Renal cortical epithelial cell (primary cell): ENCODE measurements around the gene FOXM1. TPM values are rescaled to one million over a fixed set of nuclear protein-coding genes. Genes with fewer than 3 reads are reported as not detected.

Experiments used
- DNase-seq: peaks from one replicate; pipeline ENCODE4 v3.0.0-alpha.2; 2011; ENCODE audit warnings: low read depth
- total RNA-seq: library from RNA; depleted of rRNA; stranded (reverse); fragments of >200 nt; gene quantifications from 2 replicates; pipeline ENCODE4 v1.2.3, GENCODE V29; 2014

FOXM1 gene
- total RNA-seq, 1 donor from 2014 or later = 0.60 TPM

DNA sequence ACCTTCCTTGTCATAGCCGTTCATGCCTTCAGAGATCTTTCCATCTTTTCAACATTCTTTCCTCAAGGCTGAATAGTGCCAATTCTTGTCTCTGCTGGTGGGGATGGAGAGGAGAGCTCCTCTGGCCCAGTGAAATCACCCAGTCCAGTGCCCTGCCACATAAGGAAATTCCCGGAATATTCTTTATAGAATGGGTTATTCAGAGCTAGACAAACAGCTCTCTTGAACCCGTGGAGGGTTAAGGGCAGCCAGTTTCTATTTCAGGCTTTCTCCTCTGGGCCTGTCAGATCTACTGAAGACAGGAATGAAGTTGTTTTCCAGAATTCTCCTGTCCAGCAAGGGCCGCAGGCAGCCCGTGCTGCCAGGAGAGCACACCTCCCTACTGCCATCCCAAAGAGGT lies 34.0 kb downstream of the FOXM1 start:
- no peak for DNase-seq

- DNase-seq = no peak
Measured at GRCh38 chr12:2841056-2841650, 35.8 kb downstream of the FOXM1 start.

- no peak for DNase-seq
Measured at GRCh38 chr12:2836574-2836973, 40.4 kb downstream of the FOXM1 start.

DNA sequence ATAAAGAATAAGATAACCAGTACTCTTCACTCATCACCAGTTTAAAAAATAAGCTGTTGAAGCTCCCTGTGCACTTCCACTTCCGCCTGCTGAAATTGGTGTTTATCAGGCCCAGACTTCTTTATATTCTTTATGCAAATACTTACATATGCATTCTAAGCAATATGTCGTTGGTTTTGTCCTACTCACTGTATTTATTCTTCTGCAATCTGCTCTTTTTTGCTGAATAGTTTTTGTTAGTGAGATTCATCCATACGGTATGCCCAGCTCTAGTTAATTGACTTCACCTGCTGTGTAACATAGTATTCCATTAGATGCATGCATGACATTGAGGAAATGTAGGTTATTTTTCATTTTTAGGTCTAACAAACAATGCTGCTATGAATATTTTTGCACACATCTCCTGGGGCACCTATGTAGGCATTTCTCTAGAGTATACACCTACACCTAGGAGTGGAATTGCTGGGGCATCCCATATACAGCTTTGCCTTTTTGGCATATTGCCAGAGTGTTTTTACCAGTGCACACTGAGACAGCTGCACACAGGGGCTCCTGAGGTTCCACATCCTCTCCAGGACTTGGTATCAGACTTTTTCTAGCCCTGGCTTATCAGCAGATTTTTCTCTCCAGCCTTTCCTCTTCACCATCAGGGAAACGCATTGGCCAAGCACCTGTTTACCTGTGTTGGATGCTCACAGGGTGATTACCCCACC lies 41.1 kb downstream of the FOXM1 start:
- no peak for DNase-seq

DNA sequence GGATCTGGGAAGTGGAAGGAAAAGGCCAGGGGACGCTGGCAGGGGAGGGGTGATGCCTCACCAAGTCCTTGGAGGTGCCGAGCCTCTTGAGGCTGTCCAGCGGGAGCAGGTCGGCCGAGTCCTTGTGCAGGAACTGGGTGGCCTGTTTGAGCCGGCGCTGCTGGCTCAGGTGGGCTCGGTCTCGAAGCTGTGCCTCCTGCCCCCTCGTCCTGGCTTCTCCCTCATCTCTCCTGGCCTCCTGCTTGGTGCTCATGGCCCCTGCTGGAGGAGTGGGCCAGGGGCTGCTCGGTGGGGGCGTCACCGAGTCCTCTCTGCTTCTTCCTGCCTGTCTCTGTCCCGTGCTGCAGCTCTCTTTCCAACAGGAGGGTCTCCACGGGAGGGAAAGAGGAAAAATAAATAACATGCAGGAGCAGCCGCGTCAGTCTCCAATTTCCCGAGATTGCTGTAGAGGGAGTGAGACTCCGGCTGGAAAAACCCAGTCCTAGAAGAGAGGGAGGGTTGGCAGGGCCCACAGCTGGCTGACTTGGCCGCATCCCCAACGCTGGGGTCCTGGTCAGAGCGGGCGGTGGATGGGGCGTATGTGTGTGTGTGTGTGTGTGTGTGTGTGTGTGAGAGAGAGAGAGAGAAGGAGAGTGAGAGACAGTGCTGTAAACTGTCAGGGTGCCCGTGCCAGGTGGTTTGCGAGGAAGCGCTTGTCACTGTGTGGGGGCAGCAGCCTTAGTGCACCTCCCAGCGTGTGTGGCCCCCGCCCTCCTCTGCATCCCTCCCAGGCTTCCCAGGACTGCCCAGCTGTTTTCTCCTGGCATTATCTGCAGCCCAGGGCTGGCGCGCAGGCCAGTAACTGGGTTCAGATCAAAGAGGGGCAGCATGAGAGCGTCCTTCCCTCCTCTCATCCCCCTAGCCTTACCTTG lies 42.1 kb downstream of the FOXM1 start, which contains the start of gene NRIP2:
Gene NRIP2 (minus strand): TSS at position 455 of the 911 bp plus-strand sequence. CDS start 52 bp downstream, at position 403.
- no peak for DNase-seq

- no peak for DNase-seq
Measured at GRCh38 chr12:2833810-2834209, 43.2 kb downstream of the FOXM1 start.

- DNase-seq = no peak
Measured at GRCh38 chr12:2833327-2833726, 43.6 kb downstream of the FOXM1 start.

GRCh38 chr12:2832550-2833127 lies 44.3 kb downstream of the FOXM1 start:
- DNase-seq = no peak

DNA sequence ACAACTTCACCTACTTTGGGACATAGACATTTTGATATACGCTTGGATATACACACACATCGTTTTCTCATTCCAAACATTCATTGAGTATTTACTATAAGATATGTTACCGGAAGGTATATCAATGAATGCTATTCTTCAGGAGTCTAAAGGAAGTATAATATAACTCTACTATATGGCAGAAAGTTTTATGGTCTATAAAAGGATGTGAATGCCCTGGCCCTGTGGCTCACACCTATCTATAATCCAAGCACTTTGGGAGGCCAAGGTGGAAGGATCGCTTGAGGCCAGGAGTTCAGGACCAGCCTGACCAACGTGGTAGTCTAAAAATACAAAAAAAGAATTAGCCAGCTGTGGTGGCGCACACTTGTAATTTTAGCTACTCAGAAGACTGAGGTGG lies 47.7 kb downstream of the FOXM1 start:
- DNase-seq = no peak

DNA sequence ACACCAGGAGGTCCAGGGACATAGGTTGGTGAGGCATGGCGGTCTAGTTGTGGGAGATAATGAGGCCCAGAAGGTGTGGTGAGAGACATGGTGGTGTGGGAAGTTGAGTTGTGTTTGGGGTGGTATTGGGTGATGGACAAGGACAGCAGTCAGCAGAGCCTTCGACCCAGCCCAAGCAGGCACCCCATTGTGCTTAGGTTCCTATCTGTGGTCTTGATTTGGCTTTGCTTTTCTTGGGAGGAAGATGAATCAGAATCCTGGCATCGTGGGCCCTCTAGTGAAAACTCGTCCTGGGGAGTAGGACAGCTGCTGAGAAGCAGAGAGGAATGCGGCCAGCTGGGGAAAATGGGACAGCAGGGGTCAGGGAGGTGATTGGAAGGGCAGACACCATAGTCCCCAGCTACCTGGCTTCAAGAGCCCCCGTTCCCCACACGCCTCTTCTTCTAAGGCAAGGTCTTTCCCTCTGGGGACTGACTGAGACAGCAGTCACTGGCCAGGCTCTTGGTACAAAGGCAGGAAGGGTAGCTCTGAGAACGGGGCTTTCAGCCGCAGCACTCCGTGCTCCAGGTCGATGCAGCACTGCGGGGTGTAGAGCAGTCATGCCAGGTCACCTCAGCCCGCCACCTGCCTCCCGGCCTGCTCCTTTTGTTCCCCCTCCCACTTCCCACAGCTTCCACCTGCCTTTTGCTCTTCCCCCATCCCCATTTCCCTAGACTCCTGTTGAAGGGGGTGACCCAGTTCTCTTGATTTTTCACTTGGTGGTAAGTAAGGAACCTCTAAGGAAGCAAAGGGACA lies 50.1 kb downstream of the FOXM1 start:
- DNase-seq = no peak

- no peak for DNase-seq
Measured at GRCh38 chr12:2826036-2826435, 50.9 kb downstream of the FOXM1 start.

DNA sequence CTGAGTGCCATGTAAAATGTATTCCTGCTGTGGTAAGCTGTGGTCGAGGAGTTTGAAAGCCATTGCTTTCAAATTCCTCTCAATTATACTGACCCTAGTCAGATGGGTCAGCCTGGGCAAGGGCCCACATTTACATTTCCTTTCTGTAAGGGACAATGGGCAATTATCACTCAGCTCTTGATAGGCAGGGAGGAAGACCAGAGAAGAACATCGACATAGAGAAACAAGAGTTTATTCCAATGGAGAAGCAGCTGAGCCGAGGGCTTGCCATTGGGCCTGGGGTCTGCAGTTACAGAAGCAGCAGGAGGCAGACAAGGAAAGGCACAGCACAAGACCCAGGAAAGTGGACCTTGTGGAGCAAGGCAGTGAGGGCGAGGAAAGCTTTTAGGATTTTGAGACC lies 51.8 kb downstream of the FOXM1 start:
- DNase-seq = no peak

- no peak for DNase-seq
Measured at GRCh38 chr12:2824541-2824940, 52.4 kb downstream of the FOXM1 start.

DNA sequence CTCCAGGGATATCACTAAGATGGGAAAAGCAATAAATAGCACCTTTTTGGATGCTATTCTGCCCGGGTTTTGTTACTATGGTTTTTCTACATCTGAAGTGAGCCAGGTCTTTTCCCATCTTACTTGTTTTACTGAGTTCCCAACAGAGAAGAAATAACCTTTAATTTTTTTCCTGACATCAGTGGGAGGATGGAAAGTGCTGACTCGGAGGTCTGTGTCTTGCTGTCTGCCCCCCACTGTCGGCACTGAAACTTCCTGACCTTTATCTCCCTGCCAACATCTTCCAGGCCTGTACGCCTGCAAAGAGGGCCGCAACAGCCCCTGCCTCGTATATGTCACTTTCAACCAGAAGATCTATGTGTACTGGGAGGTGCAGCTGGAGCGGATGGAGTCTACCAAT lies 53.5 kb downstream of the FOXM1 start:
- DNase-seq = no peak

DNA sequence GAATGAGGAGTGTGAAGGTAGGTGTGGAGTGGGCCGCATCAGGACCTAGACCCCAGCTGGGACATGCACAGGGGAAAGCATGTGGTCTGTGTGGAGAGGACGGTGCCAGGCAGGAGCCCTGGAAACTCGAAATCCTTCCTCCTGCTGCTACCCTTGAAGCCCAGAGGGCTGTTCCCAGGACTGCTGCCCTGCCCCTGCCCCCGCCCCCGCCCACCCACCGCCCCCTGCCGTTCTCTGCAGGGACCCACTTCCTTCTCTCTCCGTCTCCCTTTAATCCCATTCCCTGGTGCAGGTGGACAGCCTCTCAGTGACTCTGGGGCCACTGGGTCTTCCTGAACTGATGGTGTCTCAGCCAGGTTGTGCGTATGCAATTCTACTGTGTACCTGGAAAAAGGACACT lies 56.5 kb downstream of the FOXM1 start:
- no peak for DNase-seq

- DNase-seq = no peak
Measured at GRCh38 chr12:2819810-2820209, 57.2 kb downstream of the FOXM1 start.

DNA sequence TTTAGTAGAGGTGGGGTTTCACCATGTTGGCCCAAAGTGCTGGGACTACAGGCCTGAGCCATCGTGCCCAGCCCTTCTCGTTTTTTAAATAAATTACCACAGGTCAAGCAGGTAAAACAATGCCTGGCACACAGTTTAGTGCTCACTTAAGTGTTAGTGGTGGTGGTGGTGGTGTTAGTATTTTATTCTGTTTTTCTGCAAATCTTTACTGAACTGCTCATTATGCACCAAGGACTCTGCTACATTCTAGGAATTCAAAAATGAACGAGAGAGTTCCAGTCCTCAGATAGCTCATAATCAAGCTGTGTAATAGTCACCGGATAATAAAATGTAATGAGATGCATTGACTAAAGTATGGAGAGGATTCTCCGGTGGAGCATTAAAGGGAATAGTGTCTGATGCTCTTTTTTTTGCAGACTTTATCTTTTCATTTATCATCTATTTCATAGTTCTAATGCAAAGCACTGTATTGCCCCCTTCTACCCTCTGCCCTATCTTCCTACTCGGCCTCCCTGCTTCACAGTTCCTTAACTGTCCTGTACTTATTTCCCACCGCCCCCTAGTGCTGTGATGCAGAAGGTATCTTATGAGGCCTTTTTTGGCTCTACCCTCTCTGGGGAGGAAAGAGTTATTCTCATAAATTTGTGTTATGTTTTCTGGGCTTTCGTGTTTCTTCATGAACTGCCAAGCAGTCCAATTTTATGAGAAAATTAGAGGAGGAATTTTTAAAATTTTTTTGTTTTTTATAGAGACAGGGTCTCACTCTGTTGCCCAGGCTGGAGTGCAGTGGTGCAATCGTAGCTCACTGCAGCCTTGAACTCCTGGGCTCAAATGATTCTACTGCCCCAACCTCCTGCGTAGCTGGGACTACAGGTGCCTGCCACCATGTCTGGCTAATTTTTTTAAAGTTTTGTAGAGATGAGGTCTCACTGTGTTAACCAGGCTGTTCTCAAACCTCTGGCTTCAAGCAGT lies 63.5 kb downstream of the FOXM1 start:
- peak; percentile 56 for DNase-seq

DNA sequence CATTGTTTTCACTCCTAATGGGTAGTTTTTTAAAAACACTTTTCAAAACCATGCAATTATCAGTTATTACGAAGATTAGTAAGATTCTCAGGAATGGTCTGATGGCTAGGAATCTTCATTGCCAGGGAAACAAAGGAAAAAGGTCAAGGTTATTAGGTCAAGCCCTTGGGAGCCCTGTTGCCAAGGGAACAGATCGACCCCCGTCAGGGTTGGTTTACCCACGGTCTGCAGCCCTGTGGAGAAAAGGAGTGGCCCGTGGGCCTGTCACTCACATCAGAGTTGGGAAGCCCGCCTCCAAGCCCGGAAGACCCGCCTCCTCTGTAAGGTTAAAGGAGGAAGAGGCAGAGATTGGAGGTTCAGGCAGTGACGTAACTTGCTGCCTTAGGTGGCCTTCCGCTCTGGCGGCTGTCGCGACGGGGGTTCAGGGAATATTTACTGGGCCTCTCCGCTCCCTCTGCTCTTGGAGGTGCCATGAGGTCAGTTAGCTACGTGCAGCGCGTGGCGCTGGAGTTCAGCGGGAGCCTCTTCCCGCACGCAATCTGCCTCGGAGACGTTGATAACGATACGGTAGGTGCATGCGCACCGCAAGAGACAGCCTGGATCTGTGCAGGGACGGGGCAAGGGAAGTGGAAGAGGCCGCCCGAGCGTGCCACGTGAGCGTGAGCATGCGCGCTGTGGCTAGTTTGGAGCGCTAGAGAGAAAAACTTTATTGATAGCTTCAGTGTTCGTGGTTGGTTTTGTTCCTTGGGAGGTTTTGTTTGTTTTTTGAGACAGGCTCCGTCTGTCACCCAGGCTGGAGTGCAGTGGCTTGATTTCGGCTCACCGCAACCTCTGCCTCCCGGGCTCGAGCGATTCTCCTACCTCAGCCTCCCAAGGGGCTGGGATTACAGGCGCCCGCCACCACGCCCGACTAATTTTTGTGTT lies 64.4 kb downstream of the FOXM1 start, which contains the start of gene ITFG2:
Gene ITFG2 (plus strand): TSS at position 379 of the 924 bp plus-strand sequence. CDS start 93 bp downstream, at position 472.
- peak; percentile 97 for DNase-seq

GRCh38 chr12:2811801-2812200 lies 65.2 kb downstream of the FOXM1 start:
- no peak for DNase-seq
